ENCODE results near the gene RAB3IP.
A peak's percentile ranks its signal among the peaks of the same experiment; 100 is the strongest.

The RAB3IP gene, protein sequence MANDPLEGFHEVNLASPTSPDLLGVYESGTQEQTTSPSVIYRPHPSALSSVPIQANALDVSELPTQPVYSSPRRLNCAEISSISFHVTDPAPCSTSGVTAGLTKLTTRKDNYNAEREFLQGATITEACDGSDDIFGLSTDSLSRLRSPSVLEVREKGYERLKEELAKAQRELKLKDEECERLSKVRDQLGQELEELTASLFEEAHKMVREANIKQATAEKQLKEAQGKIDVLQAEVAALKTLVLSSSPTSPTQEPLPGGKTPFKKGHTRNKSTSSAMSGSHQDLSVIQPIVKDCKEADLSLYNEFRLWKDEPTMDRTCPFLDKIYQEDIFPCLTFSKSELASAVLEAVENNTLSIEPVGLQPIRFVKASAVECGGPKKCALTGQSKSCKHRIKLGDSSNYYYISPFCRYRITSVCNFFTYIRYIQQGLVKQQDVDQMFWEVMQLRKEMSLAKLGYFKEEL

DNA sequence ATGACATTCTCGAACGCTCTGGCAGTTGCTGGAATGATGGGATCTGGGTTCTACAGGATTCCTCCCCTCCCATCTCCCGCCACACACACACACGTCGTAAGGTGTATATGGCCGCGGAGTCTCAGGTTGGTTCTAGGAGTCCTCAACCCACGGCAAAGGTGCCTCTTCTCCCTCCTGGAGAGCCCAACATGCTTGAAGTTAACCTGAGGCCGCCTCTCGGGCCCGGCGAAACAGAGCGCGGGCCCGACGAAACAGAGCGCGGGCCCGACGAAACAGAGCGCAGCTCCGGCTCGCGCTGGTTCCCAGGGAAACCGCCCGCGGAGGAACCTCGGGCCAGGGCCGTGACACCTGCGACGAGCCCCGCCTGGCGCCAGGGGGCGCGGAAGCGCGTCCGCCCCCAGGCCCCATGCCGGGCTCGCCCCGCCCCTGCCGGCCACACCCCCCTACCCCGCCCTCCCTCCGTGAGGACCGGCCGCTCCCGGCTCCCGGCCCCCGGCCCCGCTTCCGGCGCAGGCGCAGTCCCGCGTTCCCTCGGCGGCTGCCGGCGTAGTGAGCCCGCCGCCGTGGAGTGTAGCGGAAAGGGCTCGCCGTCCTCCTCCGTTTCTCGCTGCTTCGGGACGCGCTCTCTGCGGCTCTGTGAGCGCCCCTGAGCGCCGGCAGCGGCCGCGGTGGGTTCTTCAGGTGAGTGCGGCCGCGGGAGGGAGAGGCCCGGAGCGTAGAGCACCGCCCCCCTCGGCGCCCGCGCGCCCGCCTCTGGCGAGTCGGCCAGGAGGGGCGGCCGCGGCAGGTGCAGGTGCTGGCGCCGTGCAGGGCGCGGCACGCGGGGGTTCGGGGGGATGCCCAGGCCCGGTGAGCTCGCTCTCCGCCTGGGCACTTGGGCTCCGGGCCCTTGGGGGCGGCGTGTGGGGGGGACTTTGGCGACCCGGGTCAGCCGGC is at the start of gene RAB3IP:
Gene RAB3IP (plus strand): TSS at position 510 of the 936 bp plus-strand sequence. CDS start 16,549 bp downstream, outside the sequence.
- DNase-seq (ENCODE audit: low read depth) = peak; percentile 92

DNA sequence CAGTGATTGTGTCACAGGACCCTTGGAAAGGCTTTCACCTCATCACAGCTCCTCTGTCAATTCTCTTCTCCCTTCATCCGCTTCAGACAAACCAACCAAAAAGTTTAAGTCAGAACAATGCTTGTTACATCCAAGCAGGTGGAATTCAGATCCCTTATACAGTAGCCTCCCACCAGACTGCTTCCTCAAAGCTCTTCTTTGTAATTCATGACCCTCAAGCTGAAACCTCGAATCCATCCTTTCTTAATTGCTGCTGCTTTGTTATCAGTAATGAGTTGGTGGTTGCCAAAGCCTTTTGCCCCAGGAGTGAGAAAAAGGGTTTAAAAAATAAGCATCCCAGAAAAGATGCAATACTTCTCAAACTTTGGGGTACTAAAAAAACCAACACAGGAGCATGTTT is 49.0 kb upstream of the RAB3IP start:
- DNase-seq (ENCODE audit: low read depth) = no peak

DNA sequence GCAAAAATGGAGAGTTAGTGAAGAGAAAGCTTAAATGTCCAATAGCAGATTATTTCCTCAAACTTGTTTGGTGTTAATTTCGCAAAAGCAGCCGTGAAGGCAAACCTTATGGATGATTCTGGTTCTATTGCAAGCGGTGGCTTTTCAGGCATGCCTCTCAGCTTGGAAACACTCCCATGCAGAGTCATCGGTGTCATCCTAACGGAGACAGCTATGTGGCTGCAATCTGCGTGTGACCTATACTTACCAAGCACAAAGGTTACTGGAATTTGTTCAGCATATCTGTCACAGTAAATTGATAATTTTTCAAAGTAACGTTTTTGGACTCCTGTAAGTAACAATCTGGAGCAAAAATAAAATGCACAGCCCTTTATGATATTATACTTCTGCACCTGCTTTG is 44.5 kb upstream of the RAB3IP start:
- no peak for DNase-seq (ENCODE audit: low read depth)

DNA sequence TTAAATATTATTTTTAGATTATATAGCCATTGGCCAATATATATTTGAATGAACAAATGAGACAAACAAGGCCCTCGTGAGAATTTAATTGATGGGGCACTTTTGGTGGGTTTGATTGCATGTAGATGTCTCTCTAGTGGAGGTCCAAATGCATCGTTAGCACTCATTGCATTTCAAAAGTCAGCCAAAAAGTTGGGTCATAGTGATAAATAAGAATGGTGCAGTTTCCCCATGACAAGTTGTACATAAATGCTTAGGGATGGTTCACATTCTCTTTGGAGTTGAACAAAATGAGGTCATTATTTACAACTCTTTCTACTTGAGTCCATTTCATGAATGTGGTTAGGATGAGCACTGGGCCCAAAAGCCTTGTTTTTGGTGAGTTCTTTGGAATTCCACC is 40.6 kb upstream of the RAB3IP start:
- DNase-seq (ENCODE audit: low read depth) = no peak

DNA sequence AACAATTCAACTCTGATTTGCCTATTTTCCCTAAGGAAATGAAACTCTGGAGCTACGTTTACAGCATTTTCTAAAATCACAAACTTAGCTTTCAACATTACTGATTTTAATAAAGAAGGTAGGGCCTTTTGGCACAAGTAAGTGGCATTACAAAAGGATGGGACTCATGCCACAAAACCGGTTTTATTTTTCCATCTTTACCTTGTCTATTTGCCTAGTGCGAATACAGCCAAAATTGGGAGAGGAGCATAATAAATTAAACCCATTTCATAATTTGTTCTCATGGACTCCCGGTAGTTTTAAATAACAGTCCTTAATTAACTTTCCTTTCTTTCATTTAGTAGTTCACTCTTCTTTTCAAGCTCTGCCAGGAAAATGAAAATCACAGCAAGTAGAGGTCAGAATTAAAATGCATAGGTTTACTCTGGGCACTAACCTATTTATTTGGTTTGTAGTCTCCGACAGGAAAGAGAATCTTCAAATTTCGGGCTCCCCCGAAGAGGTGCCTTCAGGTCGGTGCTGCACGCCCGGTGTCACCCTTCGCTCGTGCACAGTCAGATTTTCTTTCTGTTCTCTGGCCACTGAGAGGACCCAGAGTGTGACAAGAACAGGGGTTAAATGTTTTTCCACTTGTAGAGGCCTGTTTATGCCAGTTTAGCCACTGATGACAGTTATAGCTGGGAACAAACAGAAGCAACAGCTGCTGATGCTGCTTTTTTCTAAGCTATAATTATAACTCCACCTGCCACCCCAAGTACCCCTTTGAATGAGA is 39.7 kb upstream of the RAB3IP start, which contains the start of gene BEST3:
Gene BEST3 (minus strand): TSS at position 535 of the 772 bp plus-strand sequence. CDS start 1,505 bp downstream, outside the sequence.
- DNase-seq (ENCODE audit: low read depth) = no peak

DNA sequence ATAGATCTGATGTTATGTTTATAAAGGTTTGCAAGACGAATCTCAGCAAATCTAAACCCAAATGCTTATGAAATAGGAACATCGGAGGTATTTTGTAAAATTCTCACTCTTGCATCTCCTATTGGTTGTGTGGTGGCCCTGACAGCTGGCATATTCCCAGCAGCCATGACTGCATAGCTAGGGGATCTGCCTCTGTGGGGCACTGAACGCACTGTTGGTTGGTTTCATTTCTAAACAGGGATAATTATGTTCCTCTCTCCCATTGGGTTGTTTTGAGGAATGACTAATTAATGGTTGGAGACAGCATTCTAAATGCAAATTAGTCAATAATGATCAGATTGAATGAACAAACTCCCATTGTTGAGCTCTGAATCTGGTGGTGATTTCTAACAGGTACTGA is 36.8 kb upstream of the RAB3IP start:
- DNase-seq (ENCODE audit: low read depth) = no peak

DNA sequence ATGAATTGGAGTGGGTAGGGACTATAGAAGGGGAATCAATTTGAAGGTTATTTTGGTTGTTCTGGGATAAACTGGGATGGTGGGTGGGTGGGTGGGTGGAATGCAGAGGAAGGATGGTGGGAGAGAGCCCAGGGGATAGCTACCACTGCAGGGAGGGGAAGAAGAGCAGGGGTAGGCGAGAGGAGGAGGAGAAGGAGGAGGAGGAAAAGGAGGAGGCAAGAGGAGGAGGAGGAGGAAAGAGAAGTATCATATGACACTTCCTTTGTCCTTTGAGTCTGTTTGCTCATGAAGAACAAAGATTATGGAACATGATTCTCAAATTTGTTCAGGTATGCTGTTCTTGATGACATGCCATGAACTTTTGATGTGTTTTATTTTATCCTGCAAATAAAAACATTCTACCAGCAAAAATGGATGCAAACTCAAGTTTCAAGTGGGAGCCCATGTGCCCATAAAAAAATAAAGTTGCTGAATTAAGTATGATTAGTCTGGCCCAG is 35.5 kb upstream of the RAB3IP start:
- no peak for DNase-seq (ENCODE audit: low read depth)

DNA sequence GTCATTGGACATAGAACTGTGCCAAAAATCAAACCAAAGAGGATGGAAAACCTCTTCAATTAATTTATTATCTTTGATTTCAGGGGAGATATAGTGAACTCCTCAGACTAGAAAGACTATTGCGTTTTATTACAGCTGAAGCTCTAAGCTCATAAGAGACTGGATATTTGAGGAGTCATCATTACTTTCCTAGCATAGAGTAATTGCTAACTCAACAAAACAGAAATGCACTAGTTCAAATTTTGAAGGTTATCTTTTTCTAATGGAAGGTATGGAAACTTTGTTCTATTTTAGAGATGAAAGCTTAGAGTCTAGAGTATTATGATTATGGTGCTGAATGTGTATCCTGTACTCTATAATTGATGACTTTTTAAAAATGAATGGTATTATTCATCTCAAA is 34.3 kb upstream of the RAB3IP start:
- no peak for DNase-seq (ENCODE audit: low read depth)

DNA sequence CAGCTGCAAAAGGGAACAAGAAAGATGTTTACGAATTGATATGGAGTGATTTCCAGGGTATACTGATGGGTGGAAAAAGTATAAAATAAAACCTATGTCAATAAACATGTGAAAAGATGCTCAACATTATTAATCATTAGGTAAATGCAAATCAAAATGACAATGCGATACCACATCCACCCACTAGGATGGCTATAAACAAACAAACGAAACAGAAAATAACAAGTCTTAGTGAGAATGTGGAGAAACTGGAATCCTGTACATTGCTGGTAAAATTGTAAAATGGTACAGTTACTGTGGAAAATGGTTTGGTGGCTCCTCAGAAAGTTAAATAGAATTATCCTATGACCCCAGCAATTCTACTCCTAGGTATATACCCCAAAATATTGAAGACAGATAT is 30.0 kb upstream of the RAB3IP start:
- no peak for DNase-seq (ENCODE audit: low read depth)

DNA sequence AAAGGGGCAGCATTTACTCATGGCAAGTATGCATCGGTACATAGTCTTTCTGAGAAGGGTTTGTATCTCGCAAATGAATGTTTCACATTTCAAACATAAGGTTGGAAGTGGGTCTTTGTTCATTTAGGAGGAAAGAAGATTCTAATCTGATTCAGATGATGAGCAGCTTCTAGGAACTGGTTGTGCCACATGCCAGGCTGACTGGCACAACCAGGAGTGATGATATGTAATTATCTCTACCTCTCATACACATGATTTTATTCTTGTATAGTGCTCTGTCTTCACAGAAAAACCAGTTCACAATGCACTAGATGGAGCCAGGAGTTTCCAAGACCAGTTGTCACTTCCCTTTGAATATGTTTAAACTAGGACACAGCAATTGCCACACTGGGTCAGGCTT is 25.8 kb upstream of the RAB3IP start:
- DNase-seq (ENCODE audit: low read depth) = no peak

DNA sequence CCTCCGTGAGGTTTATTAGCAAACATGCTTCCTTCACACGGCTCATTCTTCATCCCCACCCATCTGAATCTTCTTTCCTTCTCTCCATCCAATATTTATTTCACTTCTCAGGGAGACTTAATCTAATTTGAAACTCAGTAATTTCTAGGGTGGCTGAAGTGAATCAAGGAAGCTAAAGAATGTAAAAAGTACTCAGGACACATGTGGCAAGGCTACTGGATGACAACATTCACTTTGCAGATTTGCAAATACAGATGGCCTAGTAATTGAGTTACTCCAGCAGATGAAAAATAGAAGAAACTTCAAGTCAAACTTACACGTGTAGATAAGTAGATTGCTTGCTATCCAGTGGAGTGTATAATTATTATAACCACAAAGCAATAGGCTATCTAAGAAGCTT is 24.1 kb upstream of the RAB3IP start:
- no peak for DNase-seq (ENCODE audit: low read depth)

DNA sequence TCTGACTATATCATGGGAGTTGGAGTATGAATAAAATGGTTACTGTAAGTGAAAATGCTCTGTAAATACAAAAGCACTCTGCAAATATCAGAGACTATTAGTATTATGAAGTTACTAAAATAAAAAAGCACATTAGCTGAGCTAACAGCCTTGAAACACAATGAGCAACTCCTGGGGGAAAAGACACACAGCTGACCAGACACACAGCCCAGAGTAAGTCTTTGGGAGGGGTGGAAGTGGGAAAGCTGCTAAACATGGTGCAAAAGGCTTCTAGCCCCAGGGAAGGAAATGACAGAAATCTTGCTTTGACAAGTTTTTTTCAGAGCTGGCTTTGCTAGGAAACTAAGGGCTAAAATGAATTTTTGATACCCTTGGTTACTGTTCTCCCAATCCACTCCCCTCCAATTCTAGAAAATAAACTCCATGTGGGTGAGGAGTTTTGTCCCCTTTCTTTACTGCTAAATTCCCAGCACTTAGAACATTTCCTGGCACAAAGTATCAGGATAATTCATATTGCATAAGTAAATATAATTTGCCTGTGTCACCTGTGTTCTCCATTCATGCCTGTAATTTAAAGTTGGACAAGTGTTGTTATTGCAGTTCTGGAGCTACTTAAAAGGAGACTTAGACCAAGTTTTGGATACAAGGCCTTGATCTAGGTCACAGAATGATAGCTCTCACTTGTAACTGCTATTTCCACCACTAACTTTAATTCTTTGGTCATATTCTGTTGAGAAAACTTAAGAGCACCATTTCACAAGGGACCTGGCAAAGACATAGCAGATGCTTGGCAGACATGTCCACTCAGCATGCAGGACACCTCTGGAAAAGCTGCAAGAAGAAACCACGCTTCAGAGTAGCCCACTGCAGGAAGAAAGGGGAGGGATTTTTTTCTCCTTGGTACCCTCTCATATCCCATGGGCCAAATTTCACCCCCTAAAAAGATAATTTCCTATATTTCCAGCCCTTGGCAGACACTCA is 19.0 kb upstream of the RAB3IP start:
- no peak for DNase-seq (ENCODE audit: low read depth)

DNA sequence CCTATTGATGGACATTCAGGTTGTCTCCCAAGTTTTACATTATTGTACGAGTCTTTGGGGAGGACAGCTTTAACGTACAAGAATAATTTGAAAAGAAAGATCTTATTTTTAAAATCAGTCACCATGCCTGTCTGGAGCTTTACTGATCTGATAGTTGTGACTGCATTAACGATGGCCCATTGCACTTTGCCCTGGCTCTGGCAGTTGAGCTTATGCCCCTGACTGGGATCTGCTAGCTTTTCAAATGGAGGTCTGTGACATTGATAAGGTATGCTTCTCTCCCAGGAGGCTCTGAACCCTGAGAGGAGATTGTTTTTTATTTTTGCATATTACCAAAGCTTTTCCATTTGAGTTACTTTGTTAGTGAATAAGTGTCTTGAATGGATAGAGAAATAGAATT is 17.9 kb upstream of the RAB3IP start:
- no peak for DNase-seq (ENCODE audit: low read depth)

DNA sequence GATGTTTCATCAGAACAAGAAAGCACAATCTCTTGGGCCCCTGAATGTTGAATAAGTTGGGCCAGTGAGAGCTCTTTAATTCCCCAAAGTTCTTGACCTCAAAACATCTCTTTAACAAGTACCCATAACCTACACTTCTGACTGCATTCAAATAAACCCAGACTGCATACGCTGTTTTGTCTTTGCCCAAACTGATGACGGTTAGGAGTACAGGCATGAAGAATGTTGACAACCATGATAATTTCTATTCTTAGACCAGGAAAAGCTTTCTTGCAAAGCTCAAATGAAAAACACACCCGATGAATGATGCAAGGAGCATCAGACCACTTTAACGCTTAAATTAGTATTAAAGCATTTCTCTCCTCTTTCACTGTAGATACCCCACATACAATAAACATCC is 11.7 kb upstream of the RAB3IP start:
- DNase-seq (ENCODE audit: low read depth) = no peak

DNA sequence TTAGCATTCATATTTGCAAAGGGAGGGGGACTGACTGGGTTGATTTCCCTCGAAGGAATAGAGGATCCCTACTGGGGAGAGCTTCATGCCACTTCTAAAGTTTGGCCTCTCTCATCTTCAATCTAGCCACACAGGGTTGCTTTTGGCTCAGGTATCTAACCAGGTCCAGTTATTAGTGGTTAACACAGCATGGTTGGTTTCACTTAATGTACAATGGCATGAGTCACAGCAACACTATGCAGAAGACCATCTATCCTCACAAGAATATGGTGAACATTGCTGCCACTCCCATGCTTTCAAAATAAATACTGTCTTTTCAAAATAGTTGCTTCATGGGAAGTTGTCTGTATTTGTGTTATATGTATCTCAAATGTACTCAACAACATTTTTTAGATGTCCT is 6.6 kb upstream of the RAB3IP start:
- DNase-seq (ENCODE audit: low read depth) = no peak

DNA sequence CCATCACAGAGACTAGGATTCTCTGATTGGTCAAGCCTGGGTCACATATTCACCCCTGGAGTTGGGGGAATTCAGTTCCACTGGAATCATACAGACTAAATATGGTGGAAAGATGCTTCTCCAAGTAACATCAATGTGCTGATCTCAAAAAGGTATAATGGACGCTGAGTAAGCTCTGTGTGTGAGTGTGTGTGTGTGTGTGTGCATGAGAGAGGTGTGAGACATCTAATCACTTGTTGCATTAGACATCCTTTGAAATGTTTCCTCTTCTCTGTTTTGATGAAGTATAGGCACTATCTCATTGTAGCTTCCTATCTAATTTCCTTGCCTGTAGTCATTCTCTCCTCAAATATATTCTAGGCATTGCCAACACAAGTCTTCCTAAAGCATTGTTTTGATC is 5.0 kb upstream of the RAB3IP start:
- no peak for DNase-seq (ENCODE audit: low read depth)

DNA sequence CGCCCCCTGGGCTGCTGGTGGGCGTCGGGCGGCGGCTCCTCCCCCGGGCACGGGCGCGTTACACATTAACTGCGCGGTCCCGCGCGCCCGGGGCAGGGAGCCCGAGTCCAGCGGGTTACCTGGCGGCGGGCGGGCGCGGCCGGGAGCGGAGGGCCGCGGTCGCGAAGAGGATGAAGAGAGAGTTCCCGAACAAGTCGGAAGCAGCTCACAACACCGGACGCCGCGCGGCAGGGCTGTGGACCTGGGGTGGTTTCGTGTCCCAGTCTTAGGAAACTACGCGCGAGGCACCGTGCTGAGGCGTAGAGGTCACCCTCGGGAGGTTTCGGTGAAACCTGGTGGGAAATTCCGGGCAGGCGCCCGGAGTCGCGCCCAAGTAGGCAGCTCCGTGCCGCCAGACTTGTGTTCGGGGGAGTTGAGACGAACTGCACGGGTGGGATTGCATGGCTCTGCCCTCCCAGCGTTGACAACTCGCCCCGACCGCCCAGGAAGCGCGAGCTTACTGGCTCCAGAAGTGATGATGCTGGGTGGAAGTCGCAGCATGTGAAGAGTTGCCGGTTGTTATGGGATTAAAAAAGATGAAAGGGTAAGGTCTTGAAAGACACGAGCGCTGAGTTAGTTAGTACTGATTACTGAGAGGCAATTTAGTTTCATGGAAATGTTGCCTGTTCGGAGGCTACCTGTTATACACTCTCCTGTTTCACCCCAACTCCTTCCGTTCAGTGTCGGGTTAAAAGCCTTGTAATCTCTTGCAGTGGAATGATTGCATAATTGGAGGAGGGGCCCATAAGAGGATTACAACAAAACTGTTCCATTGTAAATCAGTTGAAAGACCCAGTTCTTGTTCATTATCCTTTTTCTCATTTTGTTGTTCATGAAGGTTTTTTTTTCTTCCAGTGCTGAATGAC is 879 bp downstream of the RAB3IP start:
- peak; percentile 33 for DNase-seq (ENCODE audit: low read depth)

DNA sequence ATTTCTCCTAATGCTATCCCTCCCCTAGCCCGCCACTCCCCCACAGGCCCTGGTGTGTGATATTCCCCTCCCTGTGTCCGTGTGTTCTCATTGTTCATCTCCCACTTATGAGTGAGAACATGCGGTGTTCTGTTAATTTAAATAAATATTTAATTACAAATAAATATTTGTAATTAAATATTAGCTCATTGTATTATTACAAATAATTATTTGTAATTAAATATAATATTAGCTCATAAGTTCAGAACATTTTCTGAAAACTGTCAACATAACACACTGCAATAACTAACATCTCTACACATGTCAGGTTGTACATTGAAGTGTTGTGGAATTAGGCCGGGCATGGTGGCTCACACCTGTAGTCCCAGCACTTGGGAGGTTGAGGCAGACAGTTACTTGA is 5.4 kb downstream of the RAB3IP start:
- no peak for DNase-seq (ENCODE audit: low read depth)

DNA sequence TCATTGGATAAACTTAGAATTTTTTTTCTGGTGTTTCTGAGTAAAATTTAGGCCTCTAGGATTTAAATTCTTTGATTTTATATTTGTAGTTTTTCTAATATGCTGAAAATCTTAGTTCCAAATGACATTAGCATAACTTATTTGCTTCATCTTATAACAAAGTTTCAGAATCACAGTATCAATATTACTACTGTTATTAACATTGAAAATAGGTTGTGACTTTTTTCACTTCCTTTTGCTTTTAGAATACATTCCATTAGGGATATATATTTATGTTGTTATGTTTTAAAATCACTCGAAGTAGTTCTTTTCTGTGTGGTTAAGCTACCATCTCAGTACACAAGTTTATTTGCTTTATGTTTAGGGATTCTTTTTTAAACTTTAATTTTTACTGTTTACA is 12.8 kb downstream of the RAB3IP start:
- no peak for DNase-seq (ENCODE audit: low read depth)

DNA sequence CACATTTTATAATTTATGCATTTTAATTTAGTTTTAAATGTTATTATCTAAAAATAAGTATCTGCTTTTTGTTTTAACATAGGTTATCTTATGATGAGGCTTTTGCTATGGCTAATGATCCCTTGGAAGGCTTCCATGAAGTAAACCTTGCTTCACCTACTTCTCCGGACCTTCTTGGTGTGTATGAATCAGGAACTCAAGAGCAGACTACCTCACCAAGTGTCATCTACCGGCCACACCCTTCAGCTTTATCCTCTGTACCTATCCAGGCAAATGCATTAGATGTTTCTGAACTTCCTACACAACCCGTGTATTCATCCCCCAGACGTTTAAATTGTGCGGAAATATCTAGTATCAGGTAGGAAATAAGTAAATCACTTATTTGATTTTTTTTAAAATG is 16.6 kb downstream of the RAB3IP start:
- DNase-seq (ENCODE audit: low read depth) = no peak

All from activated T-helper 1 cell treated with Interleukin-2 at 50 U/mL for 16 hours (primary cell).